KBM-7 (cell line): ENCODE data around the gene CPED1.
"Not testable (repeated sequence)": the region's sequence is repeated elsewhere in the genome, so short reads cannot be mapped to it uniquely, and the experiment has no call there.

Source experiments
- DNase-seq: peaks from one replicate; pipeline ENCODE4 v3.0.0-alpha.2; 2015
- in situ Hi-C: fragments of 300-500 bp; cut with MboI; formaldehyde crosslinking; loops from 2 replicates; pipeline ENCODE4 v1.14.3; 2020; ENCODE audit warnings: low sequenced_read_pairs, low pct_unique_long_range_greater_than_20kb, mixed read lengths

The CPED1 gene

GRCh38 chr7:121102619-121103018 lies 114.1 kb downstream of the CPED1 start:
- in situ Hi-C loops: no loop called here
- no peak for DNase-seq

GRCh38 chr7:121103086-121103485 lies 114.6 kb downstream of the CPED1 start:
- in situ Hi-C loops: no loop called here
- DNase-seq: no peak

GRCh38 chr7:121103579-121103978 lies 115.1 kb downstream of the CPED1 start:
- no peak for DNase-seq

GRCh38 chr7:121105262-121105661 lies 116.8 kb downstream of the CPED1 start:
- no peak for DNase-seq
- in situ Hi-C loops: no loop called here

More at GRCh38 chr7:121103579-121103978, 115.1 kb downstream of the CPED1 start:
- in situ Hi-C loops: no loop called here

GRCh38 chr7:121107923-121108498 lies 119.5 kb downstream of the CPED1 start:
- in situ Hi-C loops: no loop called here
- peak; percentile 83 for DNase-seq

- no peak for DNase-seq
- in situ Hi-C loops: no loop called here
Observed at GRCh38 chr7:121109145-121109544, 120.6 kb downstream of the CPED1 start.

GRCh38 chr7:121113288-121113687 lies 124.8 kb downstream of the CPED1 start:
- in situ Hi-C loops: no loop called here
- DNase-seq: no peak

- DNase-seq: no peak
- in situ Hi-C loops: no loop called here
Observed at GRCh38 chr7:121116396-121116795, 127.9 kb downstream of the CPED1 start.

- in situ Hi-C loops: no loop called here
- no peak for DNase-seq
Observed at GRCh38 chr7:121119047-121119446, 130.5 kb downstream of the CPED1 start.

- in situ Hi-C loops: no loop called here
- no peak for DNase-seq
Observed at GRCh38 chr7:121123032-121123431, 134.5 kb downstream of the CPED1 start.

GRCh38 chr7:121125454-121125853 lies 136.9 kb downstream of the CPED1 start:
- in situ Hi-C loops, DNase-seq: not testable (repeated sequence)

GRCh38 chr7:121126201-121126600 lies 137.7 kb downstream of the CPED1 start:
- DNase-seq: no peak
- in situ Hi-C loops: no loop called here

GRCh38 chr7:121126801-121127534 lies 138.5 kb downstream of the CPED1 start:
- DNase-seq: no peak

GRCh38 chr7:121132940-121133339 lies 144.4 kb downstream of the CPED1 start:
- in situ Hi-C loops: no loop called here
- DNase-seq: no peak

More at GRCh38 chr7:121126801-121127534, 138.5 kb downstream of the CPED1 start:
- in situ Hi-C loops: no loop called here

GRCh38 chr7:121133444-121133843 lies 144.9 kb downstream of the CPED1 start:
- in situ Hi-C loops: no loop called here
- DNase-seq: no peak

GRCh38 chr7:121137580-121137979 lies 149.1 kb downstream of the CPED1 start:
- in situ Hi-C loops: no loop called here
- DNase-seq: no peak

- no peak for DNase-seq
- in situ Hi-C loops: no loop called here
Observed at GRCh38 chr7:121138262-121138933, 149.9 kb downstream of the CPED1 start.

GRCh38 chr7:121139427-121139826 lies 150.9 kb downstream of the CPED1 start:
- in situ Hi-C loops: no loop called here
- DNase-seq: no peak

- in situ Hi-C loops: no loop called here
- no peak for DNase-seq
Observed at GRCh38 chr7:121140790-121141189, 152.3 kb downstream of the CPED1 start.

- DNase-seq: no peak
- in situ Hi-C loops: no loop called here
Observed at GRCh38 chr7:121151774-121152221, 163.3 kb downstream of the CPED1 start.
